Measurements from ENCODE around the gene MAP3K5. TPM values are rescaled to one million over a fixed set of nuclear protein-coding genes. Genes with fewer than 3 reads are reported as not detected.
"Not testable (repeated sequence)": the region's sequence is repeated elsewhere in the genome, so short reads cannot be mapped to it uniquely, and the experiment has no call there.

MAP3K5 gene
- polyA plus RNA-seq, 1 experiment = 2.5 TPM

GRCh38 chr6:136761227-136761922 lies 30.9 kb downstream of the MAP3K5 start:
- TF ChIP-seq, protein P1, sequence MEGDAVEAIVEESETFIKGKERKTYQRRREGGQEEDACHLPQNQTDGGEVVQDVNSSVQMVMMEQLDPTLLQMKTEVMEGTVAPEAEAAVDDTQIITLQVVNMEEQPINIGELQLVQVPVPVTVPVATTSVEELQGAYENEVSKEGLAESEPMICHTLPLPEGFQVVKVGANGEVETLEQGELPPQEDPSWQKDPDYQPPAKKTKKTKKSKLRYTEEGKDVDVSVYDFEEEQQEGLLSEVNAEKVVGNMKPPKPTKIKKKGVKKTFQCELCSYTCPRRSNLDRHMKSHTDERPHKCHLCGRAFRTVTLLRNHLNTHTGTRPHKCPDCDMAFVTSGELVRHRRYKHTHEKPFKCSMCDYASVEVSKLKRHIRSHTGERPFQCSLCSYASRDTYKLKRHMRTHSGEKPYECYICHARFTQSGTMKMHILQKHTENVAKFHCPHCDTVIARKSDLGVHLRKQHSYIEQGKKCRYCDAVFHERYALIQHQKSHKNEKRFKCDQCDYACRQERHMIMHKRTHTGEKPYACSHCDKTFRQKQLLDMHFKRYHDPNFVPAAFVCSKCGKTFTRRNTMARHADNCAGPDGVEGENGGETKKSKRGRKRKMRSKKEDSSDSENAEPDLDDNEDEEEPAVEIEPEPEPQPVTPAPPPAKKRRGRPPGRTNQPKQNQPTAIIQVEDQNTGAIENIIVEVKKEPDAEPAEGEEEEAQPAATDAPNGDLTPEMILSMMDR (IDR thresholded peaks at IDR 0.05; ENCODE audit: insufficient read depth, low read depth, low read length) = no peak
- Histone ChIP-seq H3K4me3 (ENCODE audit: low read depth, low read length) (no peak overlapping the region), H3K27me3 (ENCODE audit: control insufficient read depth, insufficient read depth, low read length) (no peaks in the 10 kb centered on the region), H3K36me3 (ENCODE audit: control insufficient read depth, insufficient read depth, low read length) (no peaks in the 10 kb centered on the region; the same call in 1 of the 2 replicates)
- no peak for DNase-seq (ENCODE audit: low read depth)
- ChIA-PET CTCF (interaction anchor here (0.9 to 2.4 kb wide), 4 partner anchors 11 to 117 kb away, joined by 3 to 6 read pairs (median 4); partner anchors contain the start of gene MAP3K5), POLR2A (no interaction called here)

GRCh38 chr6:136760781-136761180 lies 31.5 kb downstream of the MAP3K5 start:
- H3K4me3 ChIP-seq (ENCODE audit: low read depth, low read length); H3K36me3 ChIP-seq (ENCODE audit: control insufficient read depth, insufficient read depth, low read length); DNase-seq (ENCODE audit: low read depth); POLR2A ChIA-PET; H3K27me3 ChIP-seq (ENCODE audit: control insufficient read depth, insufficient read depth, low read length): not testable (repeated sequence)
- CTCF ChIA-PET = interaction anchor here (0.9 to 1.2 kb wide), 2 partner anchors 12 to 116 kb away, joined by 3 to 5 read pairs; no protein-coding TSS in a partner anchor

GRCh38 chr6:136757150-136757549 lies 35.1 kb downstream of the MAP3K5 start:
- H3K36me3 ChIP-seq (ENCODE audit: control insufficient read depth, insufficient read depth, low read length) = no peaks in the 10 kb centered on the region; the same call in 1 of the 2 replicates
- no peaks in the 10 kb centered on the region for H3K27me3 ChIP-seq (ENCODE audit: control insufficient read depth, insufficient read depth, low read length)
- POLR2A ChIA-PET = no interaction called here
- TF ChIP-seq, protein P1 (IDR thresholded peaks at IDR 0.05; ENCODE audit: insufficient read depth, low read depth, low read length) = no peak
- no peak overlapping the region for H3K4me3 ChIP-seq (ENCODE audit: low read depth, low read length)
- no peak for DNase-seq (ENCODE audit: low read depth)
- CTCF ChIA-PET = interaction anchor here (0.7 to 1.0 kb wide), 2 partner anchors 17 to 35 kb away, joined by 3 to 4 read pairs; partner anchors contain the start of gene MAP3K5

DNA sequence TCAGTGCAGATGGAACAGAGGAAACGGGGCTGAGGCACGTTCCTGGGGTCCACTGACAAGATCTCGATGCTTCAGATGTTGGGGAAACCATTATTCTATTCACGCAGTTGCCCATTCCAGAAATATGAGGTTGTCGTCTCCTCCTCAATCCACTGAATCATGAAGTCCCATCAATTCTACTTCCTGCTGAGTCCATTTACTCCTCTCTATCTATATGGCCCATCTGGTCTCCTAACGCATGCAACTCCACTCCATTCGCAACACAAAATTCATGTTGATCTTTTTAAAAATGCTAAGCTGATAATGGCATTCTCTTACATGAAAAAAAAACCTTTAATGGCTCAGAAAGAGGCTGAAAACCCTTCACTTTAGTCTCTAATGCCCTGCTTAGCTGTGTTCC lies 37.5 kb downstream of the MAP3K5 start:
- Histone ChIP-seq H3K36me3 (ENCODE audit: control insufficient read depth, insufficient read depth, low read length) (no peaks in the 10 kb centered on the region), H3K4me3 (ENCODE audit: low read depth, low read length) (no peak overlapping the region), H3K27me3 (ENCODE audit: control insufficient read depth, insufficient read depth, low read length) (no peaks in the 10 kb centered on the region)
- ChIA-PET POLR2A (interaction anchor here (0.6 kb wide), 1 partner anchor 8 kb away, joined by 3 read pairs; no protein-coding TSS in a partner anchor), CTCF (no interaction called here)
- TF ChIP-seq, protein P1 (IDR thresholded peaks at IDR 0.05; ENCODE audit: insufficient read depth, low read depth, low read length) = no peak
- no peak for DNase-seq (ENCODE audit: low read depth)

DNA sequence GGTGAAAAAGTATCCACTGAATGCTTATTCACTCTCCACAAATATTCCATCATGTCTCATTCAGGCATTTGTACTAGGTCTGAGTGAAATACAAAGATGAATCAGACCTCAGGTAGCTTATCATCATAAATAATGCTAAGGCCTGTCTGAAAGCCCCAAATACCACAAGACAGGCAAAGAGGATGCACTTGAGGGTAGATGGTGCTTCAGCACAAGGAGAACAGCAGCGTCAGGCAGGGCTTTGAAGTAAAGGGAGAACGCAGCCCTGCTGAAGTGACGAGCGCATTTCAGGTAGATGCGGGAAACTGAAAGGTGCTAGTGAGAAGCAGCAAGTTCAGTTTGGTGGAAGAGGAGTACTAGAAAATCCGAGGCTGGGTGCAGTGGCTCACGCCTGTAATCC lies 38.7 kb downstream of the MAP3K5 start:
- ChIA-PET POLR2A (interaction anchor here (0.6 kb wide), 1 partner anchor 8 kb away, joined by 15 read pairs; no protein-coding TSS in a partner anchor), CTCF (no interaction called here)
- Histone ChIP-seq H3K4me3 (ENCODE audit: low read depth, low read length) (no peak overlapping the region), H3K27me3 (ENCODE audit: control insufficient read depth, insufficient read depth, low read length) (no peaks in the 10 kb centered on the region), H3K36me3 (ENCODE audit: control insufficient read depth, insufficient read depth, low read length) (no peaks in the 10 kb centered on the region)
- no peak for DNase-seq (ENCODE audit: low read depth)
- TF ChIP-seq, protein P1 (IDR thresholded peaks at IDR 0.05; ENCODE audit: insufficient read depth, low read depth, low read length) = no peak
